Adrenal gland (tissue), 5 donors: ENCODE data around the gene LAMA4.

ENCODE experiments used
- CTCF ChIP-seq, 6 experiments: fragments of 450-650 bp in 4 of 6; fragments of 200-600 bp in 2 of 6; sonication (generic) in 1 of 6; IDR thresholded peaks; 1 replicate in 5 of 6; 2 replicates in 1 of 6; pipeline versions ENCODE4 v1.5.1 to v1.8.0; 2016 to 2021; ENCODE audit warnings: antibody characterized with exemption in 6 of 6, mild to moderate bottlenecking in 2 of 6, moderate library complexity in 1 of 6
- POLR2A ChIP-seq, 2 donors: fragments of 450-650 bp; IDR thresholded peaks; one replicate each; pipeline ENCODE4 v1.6.1; 2017; ENCODE audit warnings: antibody characterized with exemption in 2 of 2, mild to moderate bottlenecking in 2 of 2, moderate library complexity in 1 of 2
- donor health status: DM: no; HTN: no; CAD: no.

DNA sequence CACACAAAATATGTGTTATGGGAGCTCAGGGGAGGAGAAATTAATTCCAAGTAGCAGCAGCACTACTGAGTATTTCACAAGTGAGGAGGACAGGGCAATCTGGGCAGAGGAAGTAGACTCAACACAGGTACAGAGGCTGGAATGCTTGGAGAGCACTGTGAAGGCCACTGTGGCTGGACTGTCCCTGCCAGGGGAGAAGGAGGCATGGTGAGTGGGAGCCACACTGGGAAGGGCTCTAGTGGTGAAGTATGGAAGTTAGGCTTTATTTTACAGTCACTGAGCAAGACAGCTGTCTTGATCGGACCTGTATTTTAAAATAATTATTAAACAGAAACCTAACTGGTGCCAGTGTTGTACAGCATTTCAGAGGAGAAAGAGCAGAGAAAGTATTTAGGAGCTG lies 138.1 kb downstream of the LAMA4 start:
- no peak for TF ChIP-seq CTCF (IDR thresholded peaks at IDR 0.05)
- TF ChIP-seq POLR2A (IDR thresholded peaks at IDR 0.05): no peak
